Measurements from ENCODE around the gene JAKMIP1. TPM values are rescaled to one million over a fixed set of nuclear protein-coding genes. Genes with fewer than 3 reads are reported as not detected.

JAKMIP1 gene
- total RNA-seq, 1 donor from 2014 or later: 0.13 TPM

- intact Hi-C loops (cut with micrococcal nuclease): no loop called here
- H3K4me1 Mint-ChIP-seq: no peaks in the 10 kb centered on the region
- no peak for ATAC-seq (ENCODE audit: low read depth)
- TF ChIP-seq CTCF (IDR thresholded peaks at IDR 0.05): no peak
- ChIA-PET POLR2A (no interaction called here), CTCF (no interaction called here)
- no peaks in the 10 kb centered on the region for H3K27me3 Mint-ChIP-seq
- H3K4me3 Mint-ChIP-seq: no peak overlapping the region
- H3K9me3 Mint-ChIP-seq: peaks cover 5% of the 10 kb centered on the region
- no peak for DNase-seq
- H3K27ac Mint-ChIP-seq: no peak overlapping the region
- no peaks in the 10 kb centered on the region for H3K36me3 Mint-ChIP-seq (ENCODE audit: low read depth)
Measured at GRCh38 chr4:6054162-6054922, 146.0 kb downstream of the JAKMIP1 start.

GRCh38 chr4:6052679-6053078 is 147.7 kb downstream of the JAKMIP1 start:
- Mint-ChIP-seq H3K9me3 (no peaks in the 10 kb centered on the region), H3K4me3 (no peak overlapping the region), H3K36me3 (ENCODE audit: low read depth) (no peaks in the 10 kb centered on the region), H3K4me1 (no peaks in the 10 kb centered on the region), H3K27me3 (no peaks in the 10 kb centered on the region), H3K27ac (no peak overlapping the region)
- ATAC-seq (ENCODE audit: low read depth) (no peak), DNase-seq (no peak)
- CTCF ChIA-PET: no interaction called here
- TF ChIP-seq CTCF (IDR thresholded peaks at IDR 0.05): no peak
- intact Hi-C loops (cut with micrococcal nuclease): no loop called here
- POLR2A ChIA-PET: no interaction called here

- H3K4me3 Mint-ChIP-seq: no peak overlapping the region
- ChIA-PET POLR2A (no interaction called here), CTCF (no interaction called here)
- intact Hi-C loops (cut with micrococcal nuclease): no loop called here
- H3K36me3 Mint-ChIP-seq (ENCODE audit: low read depth): no peaks in the 10 kb centered on the region
- DNase-seq: no peak
- no peak overlapping the region for H3K27ac Mint-ChIP-seq
- no peak for ATAC-seq (ENCODE audit: low read depth)
- TF ChIP-seq CTCF (IDR thresholded peaks at IDR 0.05): no peak
- no peaks in the 10 kb centered on the region for H3K27me3 Mint-ChIP-seq
- H3K9me3 Mint-ChIP-seq: no peaks in the 10 kb centered on the region
- no peaks in the 10 kb centered on the region for H3K4me1 Mint-ChIP-seq
Measured at GRCh38 chr4:6050551-6050950, 149.8 kb downstream of the JAKMIP1 start.

- no peak for DNase-seq
- TF ChIP-seq CTCF (IDR thresholded peaks at IDR 0.05): no peak
- H3K4me3 Mint-ChIP-seq: no peak overlapping the region
- H3K9me3 Mint-ChIP-seq: no peaks in the 10 kb centered on the region
- intact Hi-C loops (cut with micrococcal nuclease): no loop called here
- H3K27me3 Mint-ChIP-seq: no peaks in the 10 kb centered on the region
- H3K4me1 Mint-ChIP-seq: no peaks in the 10 kb centered on the region
- ChIA-PET POLR2A (no interaction called here), CTCF (no interaction called here)
- H3K27ac Mint-ChIP-seq: no peak overlapping the region
- no peaks in the 10 kb centered on the region for H3K36me3 Mint-ChIP-seq (ENCODE audit: low read depth)
- no peak for ATAC-seq (ENCODE audit: low read depth)
Measured at GRCh38 chr4:6049985-6050384, 150.4 kb downstream of the JAKMIP1 start.

GRCh38 chr4:6049278-6049677 is 151.1 kb downstream of the JAKMIP1 start:
- Mint-ChIP-seq H3K27me3 (peaks cover 2% of the 10 kb centered on the region), H3K36me3 (ENCODE audit: low read depth) (no peaks in the 10 kb centered on the region), H3K27ac (no peak overlapping the region), H3K4me1 (no peaks in the 10 kb centered on the region), H3K4me3 (no peak overlapping the region), H3K9me3 (no peaks in the 10 kb centered on the region)
- TF ChIP-seq CTCF (IDR thresholded peaks at IDR 0.05): no peak
- ATAC-seq (ENCODE audit: low read depth) (no peak), DNase-seq (no peak)
- CTCF ChIA-PET: no interaction called here
- intact Hi-C loops (cut with micrococcal nuclease): no loop called here
- POLR2A ChIA-PET: no interaction called here

Data from activated B cell treated with CpG ODN at 0.5 μM for 24 hours (primary cell).